ENCODE measurements around the gene SLC6A20.
A peak's percentile ranks its signal among the peaks of the same experiment; 100 is the strongest.

The SLC6A20 gene

GRCh38 chr3:45832699-45833098 lies 36.4 kb upstream of the SLC6A20 start:
- TF ChIP-seq, protein P1, sequence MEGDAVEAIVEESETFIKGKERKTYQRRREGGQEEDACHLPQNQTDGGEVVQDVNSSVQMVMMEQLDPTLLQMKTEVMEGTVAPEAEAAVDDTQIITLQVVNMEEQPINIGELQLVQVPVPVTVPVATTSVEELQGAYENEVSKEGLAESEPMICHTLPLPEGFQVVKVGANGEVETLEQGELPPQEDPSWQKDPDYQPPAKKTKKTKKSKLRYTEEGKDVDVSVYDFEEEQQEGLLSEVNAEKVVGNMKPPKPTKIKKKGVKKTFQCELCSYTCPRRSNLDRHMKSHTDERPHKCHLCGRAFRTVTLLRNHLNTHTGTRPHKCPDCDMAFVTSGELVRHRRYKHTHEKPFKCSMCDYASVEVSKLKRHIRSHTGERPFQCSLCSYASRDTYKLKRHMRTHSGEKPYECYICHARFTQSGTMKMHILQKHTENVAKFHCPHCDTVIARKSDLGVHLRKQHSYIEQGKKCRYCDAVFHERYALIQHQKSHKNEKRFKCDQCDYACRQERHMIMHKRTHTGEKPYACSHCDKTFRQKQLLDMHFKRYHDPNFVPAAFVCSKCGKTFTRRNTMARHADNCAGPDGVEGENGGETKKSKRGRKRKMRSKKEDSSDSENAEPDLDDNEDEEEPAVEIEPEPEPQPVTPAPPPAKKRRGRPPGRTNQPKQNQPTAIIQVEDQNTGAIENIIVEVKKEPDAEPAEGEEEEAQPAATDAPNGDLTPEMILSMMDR (IDR thresholded peaks at IDR 0.05; ENCODE audit: borderline replicate concordance, extremely low read depth, low read length, poor library complexity, severe bottlenecking): peak; percentile 35
- TF ChIP-seq EZH2 (IDR thresholded peaks at IDR 0.05; ENCODE audit: borderline replicate concordance, low read depth, low read length, severe bottlenecking): no peak
- Histone ChIP-seq H3K4me3 (ENCODE audit: low read depth in 1 of 2, low read length in 2 of 2) (no peak overlapping the region), H3K36me3 (ENCODE audit: insufficient read depth, low read length) (peaks cover 96% of the 10 kb centered on the region), H3K79me2 (ENCODE audit: insufficient read depth, low read length) (peaks cover 83% of the 10 kb centered on the region), H3K9me3 (ENCODE audit: insufficient read depth, low read length, severe bottlenecking) (no peaks in the 10 kb centered on the region), H3K27me3 (ENCODE audit: insufficient read depth, low read length, poor library complexity) (no peaks in the 10 kb centered on the region), H3K4me2 (ENCODE audit: insufficient read depth, low read length) (no peak overlapping the region), H3K9ac (ENCODE audit: low read depth, low read length) (no peak overlapping the region), H2AFZ (ENCODE audit: low read depth, low read length) (no peak overlapping the region), H4K20me1 (ENCODE audit: insufficient read depth, low read length) (peaks cover 16% of the 10 kb centered on the region; the same call in 1 of the 2 replicates), H3K4me1 (ENCODE audit: insufficient read depth, low read length) (no peaks in the 10 kb centered on the region), H3K27ac (ENCODE audit: low read length) (no peak overlapping the region)
- ATAC-seq (ENCODE audit: insufficient read depth, low read depth): 0 out of 3 replicates have a peak, but pooled peaks have one; percentile 39
- no peak for DNase-seq

GRCh38 chr3:45830121-45830520 lies 33.8 kb upstream of the SLC6A20 start:
- no peak overlapping the region for H3K9ac ChIP-seq (ENCODE audit: low read depth, low read length)
- no peaks in the 10 kb centered on the region for H3K9me3 ChIP-seq (ENCODE audit: insufficient read depth, low read length, severe bottlenecking)
- no peak overlapping the region for H2AFZ ChIP-seq (ENCODE audit: low read depth, low read length)
- H3K27ac ChIP-seq (ENCODE audit: low read length): peak overlapping the region; percentile 51
- H3K4me1 ChIP-seq (ENCODE audit: insufficient read depth, low read length): no peaks in the 10 kb centered on the region
- ATAC-seq (ENCODE audit: insufficient read depth, low read depth) (no peak), DNase-seq (no peak)
- no peaks in the 10 kb centered on the region for H3K27me3 ChIP-seq (ENCODE audit: insufficient read depth, low read length, poor library complexity)
- no peak overlapping the region for H3K4me3 ChIP-seq (ENCODE audit: low read depth in 1 of 2, low read length in 2 of 2)
- TF ChIP-seq EZH2 (IDR thresholded peaks at IDR 0.05; ENCODE audit: borderline replicate concordance, low read depth, low read length, severe bottlenecking): no peak
- TF ChIP-seq, protein P1 (IDR thresholded peaks at IDR 0.05; ENCODE audit: borderline replicate concordance, extremely low read depth, low read length, poor library complexity, severe bottlenecking): no peak
- peaks cover 3% of the 10 kb centered on the region; the same call in 1 of the 2 replicates for H4K20me1 ChIP-seq (ENCODE audit: insufficient read depth, low read length)
- H3K79me2 ChIP-seq (ENCODE audit: insufficient read depth, low read length): peaks cover 69% of the 10 kb centered on the region
- H3K36me3 ChIP-seq (ENCODE audit: insufficient read depth, low read length): peaks cover 100% of the 10 kb centered on the region
- no peak overlapping the region for H3K4me2 ChIP-seq (ENCODE audit: insufficient read depth, low read length)

- Histone ChIP-seq H3K79me2 (ENCODE audit: insufficient read depth, low read length) (peaks cover 64% of the 10 kb centered on the region), H3K9me3 (ENCODE audit: insufficient read depth, low read length, severe bottlenecking) (no peaks in the 10 kb centered on the region), H3K9ac (ENCODE audit: low read depth, low read length) (no peak overlapping the region), H3K27ac (ENCODE audit: low read length) (peak overlapping the region; percentile 33), H3K4me1 (ENCODE audit: insufficient read depth, low read length) (no peaks in the 10 kb centered on the region), H3K4me2 (ENCODE audit: insufficient read depth, low read length) (no peak overlapping the region), H3K27me3 (ENCODE audit: insufficient read depth, low read length, poor library complexity) (no peaks in the 10 kb centered on the region), H4K20me1 (ENCODE audit: insufficient read depth, low read length) (0 out of 2 replicates have a peak, but pooled peaks cover 4% of the 10 kb centered on the region), H2AFZ (ENCODE audit: low read depth, low read length) (no peak overlapping the region), H3K4me3 (ENCODE audit: low read depth in 1 of 2, low read length in 2 of 2) (no peak overlapping the region), H3K36me3 (ENCODE audit: insufficient read depth, low read length) (peaks cover 100% of the 10 kb centered on the region)
- DNase-seq (no peak), ATAC-seq (ENCODE audit: insufficient read depth, low read depth) (peak; percentile 53; the same call in 2 of the 3 replicates)
- no peak for TF ChIP-seq EZH2 (IDR thresholded peaks at IDR 0.05; ENCODE audit: borderline replicate concordance, low read depth, low read length, severe bottlenecking)
- TF ChIP-seq, protein P1 (IDR thresholded peaks at IDR 0.05; ENCODE audit: borderline replicate concordance, extremely low read depth, low read length, poor library complexity, severe bottlenecking): no peak
Measured at GRCh38 chr3:45826908-45827307, 30.6 kb upstream of the SLC6A20 start.
